Activated T-helper 1 cell treated with anti-CD3 and anti-CD28 coated beads, Interleukin-2, amount 50 U/mL, for 16 hours (primary cell): ENCODE measurements around the gene XRCC4.
"Not testable (repeated sequence)": the region's sequence is repeated elsewhere in the genome, so short reads cannot be mapped to it uniquely, and the experiment has no call there.

Source experiments
- DNase-seq, 2 donors: peaks; one replicate each; pipeline ENCODE4 v3.0.0-alpha.2; 2020; ENCODE audit warnings: low read depth in 1 of 2, low spot score in 1 of 2

Gene XRCC4

DNA sequence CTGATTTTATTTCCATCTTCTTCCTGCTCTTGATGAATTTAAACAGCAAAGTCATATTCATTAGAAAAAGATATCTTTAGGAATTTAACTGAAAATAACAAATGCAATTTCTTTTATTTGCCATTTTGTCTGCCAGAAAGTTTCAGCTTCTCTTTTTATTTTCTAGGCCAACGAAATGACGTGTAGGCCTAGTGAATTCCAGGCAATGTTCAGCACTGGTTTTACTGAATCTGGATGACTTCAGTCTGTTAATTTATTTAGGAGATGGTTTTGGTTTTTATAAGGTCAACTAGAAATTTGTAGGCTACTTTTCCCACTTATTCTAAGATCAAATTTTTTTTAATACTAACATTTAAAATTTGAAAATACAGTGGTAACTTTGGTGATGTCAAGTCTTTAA lies 265.1 kb downstream of the XRCC4 start:
- no peak for DNase-seq

DNA sequence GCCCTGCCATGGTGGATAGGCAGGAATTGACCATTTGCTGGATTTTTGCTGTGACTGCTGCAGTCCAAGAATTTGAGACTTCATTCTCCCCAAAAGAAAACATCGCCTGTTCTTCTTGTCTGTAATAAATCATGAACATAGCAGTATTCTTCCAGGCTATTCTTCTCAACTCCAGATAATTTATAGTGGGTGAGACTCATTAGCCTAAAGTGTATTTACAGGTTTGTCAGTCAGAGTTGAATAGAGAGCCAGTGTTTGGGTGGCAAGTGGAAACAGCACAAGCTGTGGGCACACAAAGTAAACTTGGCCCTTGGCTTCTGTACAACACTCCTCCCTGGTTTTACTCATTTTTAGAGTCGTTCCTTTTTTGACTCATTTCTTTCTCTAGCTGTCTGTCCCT lies 266.0 kb downstream of the XRCC4 start:
- no peak for DNase-seq

DNA sequence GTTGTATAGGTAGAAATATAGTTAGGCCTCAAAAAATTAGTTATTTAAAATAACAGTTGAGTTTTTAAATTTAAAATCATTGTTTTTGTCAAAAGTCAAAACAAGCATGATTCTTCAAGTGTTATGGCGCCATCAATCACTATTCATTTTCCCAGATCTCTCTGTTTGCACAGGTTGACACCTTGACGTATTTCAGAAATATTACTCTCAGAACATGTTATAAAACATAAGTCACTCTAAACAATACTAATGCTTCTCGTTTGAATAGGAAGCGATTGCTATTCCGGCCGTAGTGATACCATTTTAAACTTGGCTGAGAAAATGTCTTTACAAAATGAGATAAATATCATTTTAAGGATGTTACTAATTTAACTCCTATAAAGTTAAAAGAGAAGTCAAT lies 268.1 kb downstream of the XRCC4 start:
- no peak for DNase-seq

DNA sequence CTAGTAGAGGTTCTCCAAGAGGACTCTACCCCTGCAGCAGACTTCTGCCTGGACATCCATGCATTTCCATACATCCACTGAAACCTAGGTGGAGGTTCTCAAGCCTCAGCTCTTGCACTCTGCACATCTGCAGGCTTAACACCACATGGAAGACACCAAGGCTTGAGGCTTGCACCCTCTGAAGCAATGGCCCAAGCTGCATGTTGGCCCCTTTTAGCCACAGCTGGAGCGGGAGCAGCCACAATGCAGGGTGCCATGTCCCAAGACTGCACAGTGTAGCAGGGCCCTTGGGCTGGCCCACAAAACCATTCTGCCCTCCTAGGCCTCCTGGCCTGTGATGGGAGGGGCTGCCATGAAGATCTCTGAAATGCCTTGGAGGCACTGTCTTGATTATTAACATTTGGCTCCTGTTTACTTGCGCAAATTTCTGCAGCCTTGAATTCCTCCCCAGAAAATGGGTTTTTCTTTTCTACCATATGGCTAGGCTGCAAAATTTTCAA lies 271.0 kb downstream of the XRCC4 start:
- DNase-seq: no peak

DNA sequence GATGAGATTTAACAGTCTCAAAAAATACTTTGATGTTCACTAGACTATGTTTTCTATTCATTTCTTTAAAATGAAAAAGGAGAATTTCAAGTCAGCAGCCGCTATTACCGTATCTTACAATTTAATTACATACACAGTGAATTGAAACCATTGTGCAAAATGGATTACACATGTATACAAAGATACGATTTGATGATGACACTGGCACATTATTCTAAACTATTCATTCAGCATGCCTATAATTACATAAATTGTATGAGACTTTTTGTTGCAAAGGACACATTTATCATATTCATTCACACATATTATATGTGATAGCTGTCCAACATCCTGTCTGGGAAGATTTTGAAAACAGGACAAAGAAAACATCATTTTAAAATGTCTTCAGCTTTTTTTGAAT lies 275.9 kb downstream of the XRCC4 start:
- no peak for DNase-seq

DNA sequence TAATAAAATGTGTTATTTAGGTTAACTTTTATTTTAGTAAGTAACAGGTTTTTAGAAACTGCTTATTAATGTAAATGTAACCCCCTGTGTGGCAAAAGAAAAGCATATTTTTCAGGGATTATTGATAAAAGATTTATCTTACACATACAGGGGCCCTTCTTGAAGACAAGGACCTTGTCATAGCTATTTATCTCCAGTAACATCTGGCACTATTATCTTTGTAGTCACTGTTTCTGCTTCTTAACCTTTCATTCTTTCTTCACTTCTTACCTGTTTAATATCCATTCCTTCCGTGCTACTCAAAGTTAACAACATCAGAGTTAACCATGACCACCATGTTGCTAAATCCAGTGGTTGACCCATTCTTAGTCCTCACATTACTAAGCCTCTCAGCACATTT lies 276.4 kb downstream of the XRCC4 start:
- DNase-seq: no peak

DNA sequence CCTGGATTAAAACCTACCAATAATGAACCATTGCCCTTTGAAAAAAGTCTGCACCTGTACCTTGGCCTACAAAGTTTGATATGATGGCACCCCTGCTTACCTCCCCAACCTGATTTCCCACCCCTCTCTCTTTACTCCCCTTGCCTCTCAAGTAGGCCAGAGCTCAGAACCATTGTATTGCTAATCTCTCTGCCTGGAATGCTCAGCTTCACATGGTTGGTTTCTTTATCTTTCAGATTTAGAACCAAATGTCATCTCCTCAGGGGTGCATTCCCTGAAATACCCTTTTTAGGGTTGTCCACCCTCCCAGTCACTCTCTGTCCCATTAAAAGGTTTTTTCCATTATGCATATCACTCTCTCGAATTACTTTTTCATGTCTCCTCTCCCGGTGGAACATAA lies 277.6 kb downstream of the XRCC4 start:
- no peak for DNase-seq

DNA sequence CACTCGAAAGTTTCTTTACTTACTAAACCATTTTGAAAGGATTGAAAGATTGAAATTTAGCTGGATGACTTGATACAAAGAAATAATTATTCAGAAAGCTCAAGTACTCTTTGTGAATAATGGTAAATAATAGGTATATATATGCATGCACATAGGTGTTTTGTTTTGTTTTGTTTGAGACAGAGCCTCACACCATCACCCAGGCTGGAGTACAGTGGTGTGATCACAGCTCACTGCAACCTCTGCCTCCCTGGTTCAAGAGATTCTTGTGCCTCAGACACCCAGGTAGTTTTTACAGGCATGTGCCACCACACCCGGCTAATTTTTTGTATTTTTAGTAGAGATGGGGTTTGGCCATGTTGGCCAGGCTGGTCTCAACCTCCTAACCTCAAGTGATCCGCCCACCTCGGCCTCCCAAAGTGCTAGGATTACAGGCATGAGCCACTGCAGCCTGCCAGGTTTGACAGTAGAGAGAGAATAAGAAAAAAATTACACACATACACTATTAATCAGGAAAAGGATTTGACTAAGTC lies 278.2 kb downstream of the XRCC4 start:
- not testable (repeated sequence) for DNase-seq

DNA sequence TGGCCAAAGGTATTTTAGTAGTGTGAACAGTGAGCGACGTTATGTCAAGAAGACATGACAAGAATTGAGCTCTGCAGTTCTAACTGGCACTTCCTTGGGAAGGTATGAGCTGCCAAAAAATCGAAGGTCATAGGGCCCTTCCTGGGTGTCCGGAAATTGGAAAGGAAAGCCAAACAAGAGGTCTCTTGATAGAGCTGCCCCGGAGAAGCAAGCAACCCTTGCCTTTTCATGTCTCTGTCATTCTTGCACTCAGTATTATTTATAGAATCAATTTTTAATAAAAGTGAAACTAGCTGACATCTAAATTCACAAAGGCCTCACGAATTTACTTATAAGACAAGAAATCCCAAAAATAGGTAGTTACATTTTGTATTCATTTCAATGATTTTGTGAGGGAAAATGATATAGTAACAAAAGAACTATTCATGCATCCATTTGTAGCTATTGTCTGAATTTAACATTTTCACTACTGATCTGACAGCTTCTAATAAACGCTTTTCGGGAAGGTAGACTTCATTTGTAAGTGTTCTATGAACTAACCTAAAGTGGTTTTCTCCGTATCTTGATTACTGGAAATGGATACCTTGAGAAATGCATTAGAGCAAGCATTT lies 280.4 kb downstream of the XRCC4 start:
- DNase-seq: no peak

DNA sequence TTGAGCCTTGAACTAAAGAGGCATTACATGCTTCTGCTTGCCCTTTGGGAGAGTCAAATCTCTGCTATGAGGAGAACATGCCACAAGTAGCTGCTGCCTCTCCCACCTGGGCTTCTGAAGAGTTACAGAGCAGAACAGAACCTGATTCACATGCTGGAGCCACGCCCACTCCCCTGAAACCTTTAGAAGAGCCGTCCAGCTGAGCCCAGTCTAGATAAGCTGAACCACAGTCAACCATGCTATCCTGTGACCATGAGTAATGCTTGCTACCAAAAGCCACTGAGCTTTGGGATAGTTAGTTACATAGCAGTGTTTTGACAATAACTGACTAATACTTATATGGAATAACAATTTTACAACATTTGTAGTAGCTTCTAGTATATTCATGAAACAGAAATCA lies 283.2 kb downstream of the XRCC4 start:
- no peak for DNase-seq

DNA sequence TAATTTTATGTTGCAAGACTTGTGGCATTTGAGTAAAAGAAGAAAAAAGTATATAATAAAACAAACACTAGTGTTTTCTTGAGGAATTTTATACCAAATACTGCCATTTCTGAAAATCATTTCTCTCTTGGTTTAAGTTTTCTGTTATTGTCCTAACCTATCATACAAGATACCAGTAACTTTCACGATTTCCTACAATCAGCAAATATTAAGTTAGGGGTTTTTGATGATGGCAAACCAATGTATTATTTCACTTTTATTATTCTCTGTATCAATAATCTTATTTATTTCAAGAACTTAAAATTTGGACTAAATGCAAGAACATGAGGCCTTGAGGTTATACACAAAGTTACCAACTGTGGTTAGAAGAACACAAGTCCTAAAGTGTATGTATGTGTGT lies 285.2 kb downstream of the XRCC4 start:
- DNase-seq: no peak

DNA sequence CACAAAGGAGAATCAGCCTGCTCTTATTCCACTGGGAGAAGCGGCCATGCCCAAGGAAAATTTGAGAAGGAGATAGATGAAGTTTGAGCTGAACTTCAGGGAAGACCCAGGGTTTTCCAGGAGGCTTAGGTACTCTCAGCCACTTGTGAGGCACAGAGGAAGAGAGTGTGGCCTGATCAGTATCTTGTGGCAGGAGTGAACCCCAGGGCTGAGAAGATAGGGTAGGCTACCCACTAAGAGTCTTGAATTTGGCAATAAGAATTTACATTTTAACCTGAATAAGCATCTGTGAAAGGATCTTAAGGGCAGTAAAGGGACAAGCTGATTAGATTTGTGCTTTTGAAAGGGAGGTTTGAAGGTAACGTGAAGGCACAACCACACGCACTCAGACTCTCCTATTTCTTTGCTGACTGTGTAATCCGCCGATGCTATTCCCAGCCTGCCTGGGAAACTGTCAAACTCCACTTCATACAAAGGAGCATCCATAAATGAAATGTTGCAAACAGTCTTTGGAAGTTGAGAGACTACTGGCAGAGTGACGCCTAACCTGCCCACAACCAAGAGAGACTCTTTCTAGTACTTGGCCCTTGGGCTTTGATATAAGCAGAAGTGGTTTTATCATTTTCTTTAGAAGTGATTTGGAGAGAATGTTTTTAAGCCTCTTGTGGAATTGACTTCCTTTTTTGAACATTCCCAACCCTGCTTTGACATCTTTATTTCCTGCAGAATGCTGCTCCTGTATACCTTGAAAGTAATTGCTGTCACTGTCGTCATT lies 286.0 kb downstream of the XRCC4 start:
- no peak for DNase-seq

DNA sequence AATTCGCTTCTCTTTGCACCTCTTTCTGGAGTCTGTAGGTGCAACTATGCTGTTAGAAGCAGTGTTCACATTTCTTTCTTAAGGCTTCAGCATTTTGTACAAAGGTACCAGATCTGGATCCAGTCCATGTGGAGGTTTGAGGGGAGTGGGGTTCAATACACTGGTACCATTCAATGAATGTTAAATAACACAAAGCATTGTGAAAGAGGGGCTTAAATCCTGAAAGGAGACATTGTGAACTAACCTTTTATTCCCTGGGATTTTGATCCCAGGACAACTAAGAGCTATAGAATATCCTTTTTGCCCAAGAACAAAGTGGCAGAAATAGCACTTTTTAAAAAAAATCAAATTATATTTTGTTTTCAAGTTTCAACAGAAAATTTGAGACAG lies 286.5 kb downstream of the XRCC4 start:
- no peak for DNase-seq

DNA sequence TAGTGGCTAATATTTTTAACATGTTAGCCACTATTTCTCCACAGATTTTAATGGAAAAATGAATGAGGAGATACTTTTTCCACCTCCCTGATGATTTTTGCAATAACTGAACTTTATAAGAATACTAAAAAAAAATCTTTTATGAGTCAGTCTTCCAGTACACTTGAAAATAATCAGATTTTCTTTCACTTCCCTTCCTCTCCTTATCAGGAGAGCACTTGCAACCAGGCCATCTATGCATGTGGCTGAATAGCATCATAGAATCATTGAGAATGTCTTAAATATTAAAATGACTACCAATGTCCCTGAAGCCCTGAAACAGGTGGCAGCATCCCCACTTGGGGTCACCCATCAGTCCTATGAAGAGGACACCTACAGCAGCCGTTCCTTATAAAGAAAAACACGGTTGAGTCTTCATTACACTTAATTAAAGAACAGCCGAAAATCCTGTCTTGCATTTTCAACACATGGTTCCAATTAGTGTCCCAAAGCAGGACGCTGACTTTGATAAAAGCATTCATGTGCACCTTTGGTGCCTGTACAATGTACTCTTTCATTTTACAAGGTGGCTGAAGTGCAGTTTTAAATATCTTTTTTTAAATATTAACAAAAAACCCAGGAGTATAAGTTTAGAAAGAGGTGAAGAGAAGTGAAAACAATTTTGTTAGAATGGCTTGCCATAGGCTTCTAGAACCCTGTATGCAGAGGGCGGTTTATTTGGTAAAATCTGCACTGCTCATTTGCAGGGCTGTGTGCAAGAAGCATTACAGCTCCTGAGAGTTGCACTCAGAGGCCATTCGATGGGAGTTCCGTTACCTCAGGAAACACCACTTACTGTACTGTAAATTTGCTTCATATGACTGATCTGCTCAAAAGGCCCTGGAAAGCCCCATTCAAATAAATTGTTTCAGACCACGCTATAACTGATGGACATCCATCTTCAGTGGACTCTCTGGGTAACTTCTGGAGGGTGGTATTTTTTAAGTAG lies 287.3 kb downstream of the XRCC4 start:
- DNase-seq: no peak

DNA sequence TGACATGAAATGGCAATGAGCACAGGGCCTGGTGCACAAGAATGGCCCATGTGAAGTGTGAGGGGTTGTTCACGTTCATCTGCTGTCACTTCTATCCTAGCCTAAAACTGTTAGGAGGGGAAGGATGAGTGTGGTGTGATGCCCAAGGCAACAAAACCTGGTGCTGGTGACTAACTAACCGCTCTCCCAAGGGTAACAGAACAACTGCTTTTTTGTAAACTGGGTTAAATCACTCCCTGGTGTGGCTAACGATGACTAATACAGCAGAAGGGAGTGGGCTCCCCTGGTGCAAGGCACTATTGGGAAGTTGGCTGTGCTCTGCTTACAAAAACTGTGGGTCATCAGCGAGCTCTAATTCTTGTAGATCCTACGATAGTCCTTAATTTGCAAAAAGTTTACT lies 291.0 kb downstream of the XRCC4 start:
- DNase-seq: no peak

DNA sequence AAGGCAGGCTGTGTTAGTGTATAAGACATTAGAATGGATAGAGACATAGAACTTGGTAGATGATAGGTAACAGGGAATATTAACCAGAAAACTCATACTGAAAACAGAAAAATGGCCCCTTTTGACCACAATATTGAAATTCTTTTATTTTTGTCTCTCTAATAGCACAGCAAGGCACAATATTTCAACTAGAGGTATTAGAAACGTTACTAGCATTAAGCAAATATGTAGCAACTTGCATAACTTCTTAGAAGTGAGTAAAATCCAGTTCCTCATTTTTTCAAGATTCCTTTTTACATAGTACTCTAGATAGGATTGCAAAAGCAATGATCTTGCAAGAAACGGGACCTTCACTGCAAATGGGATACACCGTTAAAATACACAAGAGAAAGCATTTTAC lies 291.5 kb downstream of the XRCC4 start:
- DNase-seq: no peak

DNA sequence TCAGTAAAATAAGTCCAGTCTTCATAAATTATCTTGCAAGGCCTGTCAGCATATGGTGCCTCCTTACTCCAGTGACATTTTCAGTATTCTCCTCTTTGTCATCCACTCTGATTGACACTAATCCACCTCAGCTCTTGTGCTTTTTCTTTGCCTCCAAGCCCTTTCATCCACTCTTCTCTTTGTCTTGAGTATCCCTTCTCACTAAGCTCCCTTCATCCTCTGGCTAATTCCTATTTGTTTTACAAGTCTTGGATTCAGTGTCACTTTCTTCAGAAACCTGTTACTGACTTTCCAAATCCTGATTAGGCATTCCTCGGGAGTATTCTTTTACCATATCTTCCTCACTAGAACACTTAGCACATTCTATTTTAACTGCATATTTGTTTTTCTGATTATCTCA lies 293.6 kb downstream of the XRCC4 start:
- DNase-seq: no peak

DNA sequence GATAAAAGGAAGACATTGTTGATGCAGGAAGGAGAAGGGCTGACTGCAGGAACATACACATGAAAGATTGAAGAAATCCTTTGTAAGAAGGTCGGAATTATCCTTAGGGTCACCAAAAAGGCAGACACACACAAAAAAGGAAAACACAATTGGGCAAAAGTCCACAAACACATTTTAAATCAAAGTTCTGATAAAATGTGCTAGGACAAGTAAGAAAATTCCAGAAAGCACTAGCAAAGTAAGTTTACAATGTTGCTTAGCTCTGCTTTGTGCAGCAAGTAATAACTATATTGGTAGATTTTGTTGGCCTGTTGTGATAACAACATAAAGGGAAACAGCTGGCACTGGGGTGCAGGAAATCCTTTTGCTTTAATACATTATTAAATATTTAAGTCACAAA lies 294.4 kb downstream of the XRCC4 start:
- DNase-seq: no peak

DNA sequence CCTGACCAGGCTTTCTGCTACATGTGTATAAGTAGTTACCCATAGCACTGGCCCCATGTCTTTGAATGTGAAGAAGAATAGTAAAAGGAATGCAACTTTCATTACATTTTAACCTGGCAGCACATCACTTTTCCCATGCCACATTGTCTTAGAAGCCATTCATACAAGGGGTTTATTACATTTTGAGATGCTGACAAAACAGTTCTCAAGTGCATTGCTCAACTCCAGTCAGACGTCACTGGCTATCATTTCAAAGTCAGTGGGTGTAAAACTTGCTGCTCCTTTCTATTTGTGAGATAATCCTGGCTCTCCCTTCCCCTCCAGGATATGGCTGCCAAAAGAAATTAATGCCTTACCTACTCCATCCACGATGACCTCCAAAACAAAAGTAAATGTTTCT lies 297.2 kb downstream of the XRCC4 start:
- no peak for DNase-seq

DNA sequence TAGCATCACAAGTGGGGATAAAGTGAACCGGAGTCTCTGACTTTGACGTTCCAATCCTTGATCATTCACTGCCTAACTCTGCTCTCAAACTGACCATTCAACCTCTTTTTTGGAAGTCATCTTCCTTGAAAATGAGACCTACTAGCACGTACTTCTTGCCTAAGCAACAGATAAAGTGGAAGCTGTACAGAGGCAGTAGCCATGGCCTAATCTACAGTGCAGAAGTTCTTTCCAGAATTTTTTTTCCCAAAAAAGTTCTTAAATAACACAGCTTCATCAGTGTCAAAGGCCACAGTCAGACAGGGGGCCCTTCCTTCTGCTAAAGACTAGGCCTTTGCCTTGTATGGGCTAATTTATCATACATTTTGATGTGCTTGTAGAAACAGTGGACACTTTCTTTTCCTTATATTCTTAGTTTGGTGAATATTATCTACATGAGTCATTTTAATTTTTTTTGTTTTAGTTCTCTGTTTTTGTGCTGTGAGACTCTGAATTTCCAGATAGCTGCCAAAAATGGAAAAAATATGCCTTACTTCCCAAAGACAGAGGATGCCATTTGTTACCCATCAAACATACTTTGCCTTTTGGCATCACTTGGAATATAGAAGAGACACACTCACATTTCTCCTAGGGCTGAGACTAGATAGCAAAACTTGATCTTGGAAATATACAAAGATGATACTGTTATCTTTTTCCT lies 297.9 kb downstream of the XRCC4 start:
- DNase-seq: no peak

DNA sequence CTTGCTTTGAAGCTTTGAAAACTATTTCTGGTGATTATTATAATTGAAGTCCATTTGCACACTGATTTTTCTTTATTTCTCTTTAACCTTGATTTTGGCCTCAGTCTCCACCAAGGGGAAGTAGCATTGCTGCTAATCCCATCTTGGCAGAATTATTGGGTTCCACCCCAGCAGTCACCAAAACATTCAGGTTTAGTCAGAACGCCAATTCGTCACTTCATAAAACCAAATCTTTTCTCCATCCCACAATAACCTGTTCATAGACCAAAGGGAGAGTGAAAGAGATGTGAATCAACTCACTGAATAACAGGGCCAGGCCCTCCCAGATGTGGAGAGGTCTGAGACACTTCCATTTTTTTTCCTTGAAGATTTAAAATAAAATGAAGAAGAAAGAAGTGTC lies 299.1 kb downstream of the XRCC4 start:
- no peak for DNase-seq
